Endodermal cell (in vitro differentiated cells): ENCODE results near the gene CYB561D2. TPM values are rescaled to one million over a fixed set of nuclear protein-coding genes. Genes with fewer than 3 reads are reported as not detected.
A peak's percentile ranks its signal among the peaks of the same experiment; 100 is the strongest.

ENCODE experiments used
- DNase-seq: peaks from one replicate; pipeline ENCODE4 v3.0.0-alpha.2; 2017
- H3K27ac ChIP-seq: 2 replicates; pipeline ENCODE4 v1.5.1; 2013; ENCODE audit warnings: mild to moderate bottlenecking, low read depth, low read length, moderate library complexity
- H3K27me3 ChIP-seq: 2 replicates; pipeline ENCODE4 v1.6.1; 2013; ENCODE audit warnings: mild to moderate bottlenecking, low read length, moderate library complexity; ENCODE audit not compliant: insufficient read depth, control insufficient read depth, poor library complexity, severe bottlenecking
- H3K36me3 ChIP-seq: 2 replicates; pipeline ENCODE4 v1.7.0; 2013; ENCODE audit warnings: mild to moderate bottlenecking, low read length, moderate library complexity; ENCODE audit not compliant: control insufficient read depth, insufficient read depth
- H3K4me1 ChIP-seq: one replicate; pipeline ENCODE4 v1.7.0; 2013; ENCODE audit warnings: low read length; ENCODE audit not compliant: control insufficient read depth, insufficient read depth
- H3K4me3 ChIP-seq: 2 replicates; pipeline ENCODE4 v1.5.1; 2013; ENCODE audit warnings: mild to moderate bottlenecking, low read length, moderate library complexity
- H3K9ac ChIP-seq: 2 replicates; pipeline ENCODE4 v1.6.1; 2013; ENCODE audit warnings: mild to moderate bottlenecking, low read length, moderate library complexity; ENCODE audit not compliant: poor library complexity, severe bottlenecking; ENCODE audit errors: extremely low read depth
- H3K9me3 ChIP-seq: 2 replicates; pipeline ENCODE4 v1.6.1; 2013; ENCODE audit warnings: mild to moderate bottlenecking, low read length, moderate library complexity; ENCODE audit not compliant: control insufficient read depth
- H3K27ac Mint-ChIP-seq: 2 replicates; pipeline ENCODE4 v1.8.0; 2020; ENCODE audit warnings: mixed read lengths
- H3K27me3 Mint-ChIP-seq: 2 replicates; pipeline ENCODE4 v1.8.0; 2021; ENCODE audit warnings: mild to moderate bottlenecking, mixed read lengths; ENCODE audit not compliant: insufficient read depth
- H3K36me3 Mint-ChIP-seq: 2 replicates; pipeline ENCODE4 v1.8.0; 2020; ENCODE audit warnings: low read depth, mixed read lengths
- H3K4me1 Mint-ChIP-seq: 2 replicates; pipeline ENCODE4 v1.8.0; 2020; ENCODE audit warnings: mixed read lengths
- H3K4me3 Mint-ChIP-seq: 2 replicates; pipeline ENCODE4 v1.8.0; 2020; ENCODE audit warnings: mild to moderate bottlenecking, moderate library complexity, mixed read lengths
- H3K9me3 Mint-ChIP-seq: 2 replicates; pipeline ENCODE4 v1.8.0; 2020; ENCODE audit warnings: mild to moderate bottlenecking, mixed read lengths
- WGBS, 2 experiments: methylation state at CpG; one replicate each; pipeline versions ENCODE4 v1.1.5 to v1.1.7; 2013; ENCODE audit warnings: missing lambda C conversion rate in 2 of 2, mixed read lengths in 1 of 2; ENCODE audit not compliant: insufficient coverage in 1 of 2, insufficient read length in 1 of 2; 5-methylcytosine and 5-hydroxymethylcytosine counted together
- total RNA-seq, 2 donors: library from RNA; stranded (reverse); fragmentation: NEBNext Ultra II Directional in 1 of 2; extraction: Animal tissue kit (Norgen Biotek cat#: 25700) in 1 of 2; gene quantifications; 2 replicates in 1 of 2; 3 replicates in 1 of 2; pipeline ENCODE4 v1.2.1, GENCODE V29; 2021
- TF ChIP-seq, protein P1 (sequence below): fragments of 200-600 bp; sonication (generic); conservative IDR thresholded peaks from 2 replicates; pipeline ENCODE4 v1.5.0; 2021; ENCODE audit warnings: antibody characterized with exemption, mild to moderate bottlenecking

The CYB561D2 gene
- total RNA-seq, 2 donors from 2014 or later = 8.5 to 14.6 TPM

DNA sequence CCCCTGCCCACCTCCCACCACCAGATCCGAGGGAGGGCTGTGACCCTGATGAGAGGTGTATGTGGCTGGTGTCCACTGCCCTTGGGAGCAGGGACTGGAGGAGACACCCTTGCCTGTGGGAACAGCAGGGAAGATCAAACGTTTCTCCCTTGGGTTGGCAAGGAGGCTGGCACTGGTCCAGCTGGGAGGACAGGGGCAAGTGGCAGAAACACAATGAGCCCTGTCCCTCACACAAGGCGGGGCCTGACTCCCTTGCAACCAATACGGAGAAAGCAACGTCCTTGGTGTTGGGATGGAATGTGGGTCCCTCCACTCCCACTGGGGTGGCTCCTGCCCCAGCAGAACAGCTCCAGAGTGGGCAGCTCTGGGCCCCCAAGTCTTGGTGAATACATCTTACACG lies 33.4 kb upstream of the CYB561D2 start:
- Mint-ChIP-seq H3K36me3 (peaks cover 59% of the 10 kb centered on the region), H3K27me3 (no peaks in the 10 kb centered on the region), H3K4me1 (peaks cover 16% of the 10 kb centered on the region), H3K27ac (no peak overlapping the region), H3K4me3 (no peak overlapping the region), H3K9me3 (peaks cover 16% of the 10 kb centered on the region)
- DNase-seq = peak; percentile 43
- Histone ChIP-seq H3K27ac (no peak overlapping the region), H3K4me1 (peaks cover 12% of the 10 kb centered on the region), H3K36me3 (peaks cover 31% of the 10 kb centered on the region), H3K9ac (no peak overlapping the region), H3K9me3 (no peaks in the 10 kb centered on the region), H3K27me3 (no peaks in the 10 kb centered on the region), H3K4me3 (no peak overlapping the region)
- TF ChIP-seq, protein P1, sequence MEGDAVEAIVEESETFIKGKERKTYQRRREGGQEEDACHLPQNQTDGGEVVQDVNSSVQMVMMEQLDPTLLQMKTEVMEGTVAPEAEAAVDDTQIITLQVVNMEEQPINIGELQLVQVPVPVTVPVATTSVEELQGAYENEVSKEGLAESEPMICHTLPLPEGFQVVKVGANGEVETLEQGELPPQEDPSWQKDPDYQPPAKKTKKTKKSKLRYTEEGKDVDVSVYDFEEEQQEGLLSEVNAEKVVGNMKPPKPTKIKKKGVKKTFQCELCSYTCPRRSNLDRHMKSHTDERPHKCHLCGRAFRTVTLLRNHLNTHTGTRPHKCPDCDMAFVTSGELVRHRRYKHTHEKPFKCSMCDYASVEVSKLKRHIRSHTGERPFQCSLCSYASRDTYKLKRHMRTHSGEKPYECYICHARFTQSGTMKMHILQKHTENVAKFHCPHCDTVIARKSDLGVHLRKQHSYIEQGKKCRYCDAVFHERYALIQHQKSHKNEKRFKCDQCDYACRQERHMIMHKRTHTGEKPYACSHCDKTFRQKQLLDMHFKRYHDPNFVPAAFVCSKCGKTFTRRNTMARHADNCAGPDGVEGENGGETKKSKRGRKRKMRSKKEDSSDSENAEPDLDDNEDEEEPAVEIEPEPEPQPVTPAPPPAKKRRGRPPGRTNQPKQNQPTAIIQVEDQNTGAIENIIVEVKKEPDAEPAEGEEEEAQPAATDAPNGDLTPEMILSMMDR = no peak
- 93 to 95% methylated on average over 5 to 6 of the region's 6 CpGs for WGBS, 2 experiments

DNA sequence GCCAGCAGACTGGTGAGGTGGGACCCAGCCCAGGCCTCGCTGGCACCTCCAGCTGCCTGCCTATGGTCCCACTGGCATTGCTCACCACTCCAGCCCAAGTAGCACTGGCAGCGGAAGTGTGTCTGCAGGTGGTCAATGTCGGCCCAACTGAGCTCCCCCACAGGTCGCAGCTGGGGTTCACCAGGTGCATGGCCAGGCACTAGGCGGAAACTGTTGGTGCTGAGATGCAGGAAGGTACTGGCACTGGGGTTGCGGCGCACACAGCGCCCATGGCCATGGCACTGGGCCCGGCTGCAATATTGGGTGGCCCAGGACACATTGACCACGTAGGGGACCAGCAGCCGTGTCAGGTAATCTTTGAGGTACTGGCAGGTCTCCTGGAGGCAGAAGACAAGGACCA lies 32.5 kb upstream of the CYB561D2 start:
- H3K27me3 ChIP-seq = no peaks in the 10 kb centered on the region
- no peaks in the 10 kb centered on the region for H3K9me3 ChIP-seq
- Mint-ChIP-seq H3K36me3 (peaks cover 58% of the 10 kb centered on the region), H3K4me1 (peaks cover 22% of the 10 kb centered on the region), H3K9me3 (peaks cover 10% of the 10 kb centered on the region), H3K4me3 (peak overlapping the region; percentile 87), H3K27me3 (no peaks in the 10 kb centered on the region), H3K27ac (no peak overlapping the region)
- TF ChIP-seq, protein P1 = no peak
- no peak overlapping the region for H3K9ac ChIP-seq
- H3K4me1 ChIP-seq = peaks cover 17% of the 10 kb centered on the region
- H3K36me3 ChIP-seq = peaks cover 31% of the 10 kb centered on the region
- no peak overlapping the region for H3K4me3 ChIP-seq
- DNase-seq = no peak
- H3K27ac ChIP-seq = no peak overlapping the region
- 95 to 100% methylated on average over 8 to 11 of the region's 11 CpGs for WGBS, 2 experiments

DNA sequence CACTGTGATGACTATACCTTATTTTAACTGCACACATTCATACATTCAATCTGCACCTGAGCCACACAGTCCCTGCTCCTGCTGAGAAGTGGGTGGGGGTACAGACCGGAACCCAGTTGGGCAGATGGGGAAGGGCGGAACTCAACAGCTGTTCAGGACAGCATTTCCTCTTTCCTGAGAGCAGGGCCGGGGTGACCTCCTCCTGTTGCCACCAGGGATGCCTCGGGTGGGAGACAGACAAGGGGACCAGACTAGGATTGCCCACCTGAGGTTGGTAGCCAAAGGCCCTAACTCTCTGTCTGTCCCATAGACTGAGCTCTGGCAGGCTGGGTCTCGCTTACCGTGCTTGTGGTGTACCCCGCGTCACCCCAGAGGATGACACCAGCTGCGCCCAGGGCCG lies 32.0 kb upstream of the CYB561D2 start:
- H3K9me3 Mint-ChIP-seq = peaks cover 6% of the 10 kb centered on the region
- TF ChIP-seq, protein P1 = no peak
- Histone ChIP-seq H3K27ac (no peak overlapping the region), H3K9me3 (no peaks in the 10 kb centered on the region), H3K27me3 (no peaks in the 10 kb centered on the region), H3K9ac (no peak overlapping the region), H3K4me3 (peak overlapping the region; percentile 56), H3K36me3 (peaks cover 35% of the 10 kb centered on the region), H3K4me1 (peaks cover 17% of the 10 kb centered on the region)
- peak overlapping the region; percentile 87 for H3K4me3 Mint-ChIP-seq
- peaks cover 25% of the 10 kb centered on the region for H3K4me1 Mint-ChIP-seq
- no peak overlapping the region for H3K27ac Mint-ChIP-seq
- WGBS, 2 experiments = 93 to 98% methylated on average over 9 to 10 of the region's 10 CpGs
- H3K27me3 Mint-ChIP-seq = no peaks in the 10 kb centered on the region
- peaks cover 56% of the 10 kb centered on the region for H3K36me3 Mint-ChIP-seq
- no peak for DNase-seq
